HG02763 (cell line): ENCODE data around the gene YIPF6.
"Not testable (repeated sequence)": the region's sequence is repeated elsewhere in the genome, so short reads cannot be mapped to it uniquely, and the experiment has no call there.

Source experiments
- ATAC-seq: cut with Tn5 transposase; IDR thresholded peaks from one replicate; pipeline ENCODE4 v1.9.1; 2021; ENCODE audit warnings: mild to moderate bottlenecking, moderate library complexity; ENCODE audit not compliant: unreplicated experiment

Gene YIPF6

GRCh38 chrX:68503836-68504636, 5.2 kb downstream of the YIPF6 start:
- ATAC-seq = peak; percentile 62

DNA sequence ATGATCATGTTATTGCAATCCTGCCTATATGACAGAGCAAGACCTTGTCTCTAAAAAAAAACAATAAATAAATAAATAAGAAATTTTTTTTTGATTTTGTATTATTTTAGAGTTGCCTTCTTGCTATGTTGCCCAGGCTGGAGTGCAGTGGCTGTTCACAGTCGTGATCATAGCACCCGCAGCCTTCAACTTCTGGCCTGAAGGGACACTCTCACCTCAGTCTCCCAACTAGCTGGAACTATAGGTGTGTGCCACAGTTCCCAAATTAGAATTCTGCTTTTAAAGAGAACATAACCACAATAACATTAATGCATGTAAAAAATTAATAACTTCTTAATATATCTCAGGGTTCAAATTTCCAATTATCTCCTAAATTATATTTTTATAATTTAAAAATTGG, 7.8 kb downstream of the YIPF6 start:
- no peak for ATAC-seq

GRCh38 chrX:68508799-68509198, 9.9 kb downstream of the YIPF6 start:
- ATAC-seq = no peak

DNA sequence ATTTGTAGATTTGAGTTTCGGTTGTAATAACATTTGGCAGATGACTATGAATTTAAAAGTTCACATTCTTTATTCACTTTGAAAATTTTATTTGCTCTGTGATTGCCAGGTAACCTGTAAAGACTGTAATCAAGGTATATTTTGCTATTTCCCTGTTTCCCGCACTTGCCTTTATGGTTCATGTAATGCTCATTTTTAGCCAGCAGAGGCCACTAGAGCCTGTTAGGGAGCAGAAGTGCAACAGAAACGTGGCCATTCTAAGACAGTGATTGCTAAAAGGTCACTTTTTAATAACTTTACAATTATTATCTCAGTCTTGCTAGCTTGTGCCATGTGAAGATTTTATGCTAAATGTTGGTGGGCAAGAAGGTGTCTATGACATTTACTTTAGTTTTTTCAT, 12.4 kb downstream of the YIPF6 start:
- ATAC-seq = peak; percentile 80

GRCh38 chrX:68524680-68525079, 25.8 kb downstream of the YIPF6 start:
- not testable (repeated sequence) for ATAC-seq

DNA sequence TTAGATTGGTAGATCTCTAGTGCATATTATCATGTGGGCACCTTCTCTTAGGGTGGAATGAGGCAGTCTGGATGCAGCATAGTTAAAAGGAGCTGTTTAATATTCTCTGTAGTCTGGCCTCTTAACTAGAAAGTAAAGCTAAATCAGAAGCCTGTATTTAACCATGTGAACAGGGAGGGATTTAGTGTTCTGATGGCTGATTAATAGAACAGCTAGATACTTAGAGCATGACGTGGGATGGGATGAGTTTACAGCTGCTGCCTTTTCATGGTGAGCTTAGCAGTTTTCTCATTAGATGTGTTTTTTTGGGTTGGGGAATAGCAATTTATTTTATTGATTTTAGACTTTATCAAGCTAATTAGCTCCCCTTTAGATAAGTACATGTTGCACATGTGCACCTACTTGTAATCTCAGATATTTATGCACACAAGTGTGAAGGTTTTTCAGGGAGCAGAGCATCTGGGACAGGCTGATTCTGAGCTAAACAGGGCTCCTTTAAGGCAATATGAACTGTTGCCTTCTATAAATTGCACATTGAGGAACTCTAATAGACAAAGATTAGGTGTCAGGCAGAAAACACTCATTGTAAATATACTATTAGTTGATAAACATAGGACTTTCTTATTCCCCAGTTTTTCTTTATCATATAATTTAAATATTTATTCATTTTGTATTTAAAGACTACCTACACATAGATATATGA, 34.1 kb downstream of the YIPF6 start:
- ATAC-seq = no peak

GRCh38 chrX:68533656-68534055, 34.8 kb downstream of the YIPF6 start:
- ATAC-seq = no peak

DNA sequence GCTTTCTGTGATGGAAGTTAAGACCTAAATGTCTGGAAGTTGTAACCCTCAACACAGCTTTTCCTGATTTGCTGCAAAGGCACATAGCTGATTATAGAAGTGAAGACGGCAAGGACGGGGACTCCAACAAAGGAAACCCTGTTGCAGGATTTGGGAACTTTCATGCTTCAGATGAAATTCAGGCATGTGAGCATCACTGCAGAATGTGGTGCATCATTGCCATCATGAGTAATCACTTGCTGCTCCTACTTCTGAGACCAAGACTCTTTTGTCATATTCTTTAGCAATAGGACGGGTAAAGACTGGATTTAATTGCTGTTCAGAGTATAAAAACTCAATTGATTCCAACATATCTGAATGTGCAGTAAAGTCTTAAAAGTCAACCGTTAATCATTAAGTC, 35.8 kb downstream of the YIPF6 start:
- ATAC-seq = no peak

DNA sequence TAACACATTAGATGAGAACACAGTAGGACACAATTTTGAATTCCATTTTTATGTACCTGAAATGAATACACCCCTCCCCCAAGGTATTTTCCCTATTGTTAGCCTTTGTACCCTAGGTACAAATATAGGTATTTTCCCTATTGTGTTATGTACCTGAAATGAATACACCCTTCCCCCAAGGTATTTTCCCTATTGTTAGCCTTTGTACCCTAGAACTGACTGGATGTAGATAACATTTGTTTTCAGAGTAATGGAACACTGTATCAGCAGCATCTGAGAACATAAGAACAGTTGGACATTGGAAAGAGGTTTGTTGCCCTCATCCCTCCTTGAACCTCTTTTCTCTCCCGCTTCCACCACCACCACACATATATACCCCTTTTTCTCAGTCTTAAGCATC, 37.6 kb downstream of the YIPF6 start:
- no peak for ATAC-seq

DNA sequence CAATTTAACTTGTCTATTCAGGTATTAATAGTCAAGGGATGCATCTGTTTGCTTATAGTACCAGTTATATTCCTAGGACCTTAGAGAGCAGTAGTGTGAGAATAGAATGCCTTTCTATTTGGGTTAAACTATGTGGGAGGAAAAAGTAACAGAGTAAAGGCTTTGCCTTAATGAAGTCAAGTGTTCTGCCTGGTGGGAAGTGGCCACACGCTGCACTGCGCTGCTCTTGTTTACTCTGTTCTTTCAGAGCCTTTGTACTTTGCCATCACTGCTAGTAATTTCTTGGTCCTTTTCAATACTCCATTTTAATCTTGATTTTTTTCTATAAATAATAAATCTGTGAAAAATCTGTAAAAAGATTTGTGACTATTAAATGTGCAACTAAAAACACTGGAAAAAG, 38.0 kb downstream of the YIPF6 start:
- no peak for ATAC-seq

DNA sequence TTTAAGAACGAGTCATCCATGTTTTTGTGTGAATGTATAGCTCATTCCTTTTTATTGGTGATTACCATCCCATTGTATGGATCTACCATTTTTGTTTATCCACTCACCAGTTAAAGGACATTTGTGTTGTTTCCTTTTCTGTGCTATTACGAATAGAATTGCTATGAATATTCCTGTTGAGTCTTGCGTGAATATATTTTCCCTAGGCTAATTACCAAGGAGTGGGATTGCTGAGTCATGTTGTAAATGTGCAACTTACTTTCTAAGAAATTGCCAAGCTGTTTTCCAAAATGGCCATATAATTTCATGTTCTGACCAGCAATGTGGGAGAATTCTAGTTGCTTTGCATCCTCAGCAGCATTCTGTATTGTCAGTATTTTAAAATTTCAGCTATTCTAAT, 51.3 kb downstream of the YIPF6 start:
- no peak for ATAC-seq

DNA sequence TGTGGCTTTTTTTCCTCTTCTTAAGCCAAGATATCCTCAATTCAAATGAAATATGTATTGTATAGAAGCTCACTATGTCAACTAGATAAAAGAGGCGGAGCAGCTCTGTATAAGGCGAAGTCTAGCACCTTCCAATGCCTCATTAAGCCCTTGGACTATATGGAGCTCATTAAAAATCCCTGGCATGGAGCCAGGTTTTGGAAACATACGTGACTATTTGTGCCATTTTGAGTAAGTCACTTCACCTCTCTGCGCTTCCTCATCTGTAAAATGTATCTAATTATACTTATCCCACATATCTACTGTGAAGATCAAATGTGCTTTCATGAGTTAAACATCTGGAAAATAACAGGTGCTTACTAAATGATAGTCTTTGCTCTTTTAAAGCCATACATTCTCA, 57.2 kb downstream of the YIPF6 start:
- ATAC-seq = no peak

GRCh38 chrX:68557126-68557525, 58.3 kb downstream of the YIPF6 start:
- not testable (repeated sequence) for ATAC-seq

DNA sequence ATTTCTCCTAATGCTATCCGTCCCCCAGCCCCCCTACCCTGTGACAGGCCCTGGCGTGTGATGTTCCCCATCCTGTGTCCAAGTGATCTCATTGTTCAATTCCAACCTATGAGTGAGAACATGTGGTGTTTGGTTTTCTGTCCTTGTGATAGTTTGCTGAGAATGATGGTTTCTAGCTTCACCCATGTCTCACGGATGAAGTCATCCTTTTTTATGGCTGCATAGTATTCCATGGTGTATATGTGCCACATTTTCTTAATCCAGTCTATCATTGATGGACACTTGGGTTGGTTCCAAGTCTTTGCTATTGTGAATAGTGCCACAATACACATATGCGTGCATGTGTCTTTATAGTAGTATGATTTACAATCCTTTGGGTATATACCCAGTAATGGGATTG, 61.1 kb downstream of the YIPF6 start:
- ATAC-seq = not testable (repeated sequence)

DNA sequence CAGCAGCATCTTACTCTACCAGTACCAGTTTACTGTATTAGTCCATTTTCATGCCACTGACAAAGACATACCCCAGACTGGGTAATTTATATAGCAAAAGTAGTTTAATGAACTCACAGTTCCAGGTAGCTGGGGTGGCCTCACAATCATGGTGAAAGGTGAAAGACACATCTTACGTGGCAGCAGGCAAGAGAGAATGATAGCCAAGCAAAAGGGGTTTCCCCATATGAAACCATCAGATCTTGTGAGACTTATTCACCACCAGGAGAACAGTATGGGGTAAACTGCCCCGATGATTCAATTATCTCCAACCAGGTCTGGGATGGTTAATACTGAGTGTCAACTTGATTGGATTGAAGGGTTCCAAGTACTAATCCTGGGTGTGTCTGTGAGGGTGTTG, 69.3 kb downstream of the YIPF6 start:
- no peak for ATAC-seq

GRCh38 chrX:68570598-68570997, 71.7 kb downstream of the YIPF6 start:
- ATAC-seq = no peak

GRCh38 chrX:68571292-68571609, 72.4 kb downstream of the YIPF6 start:
- no peak for ATAC-seq

DNA sequence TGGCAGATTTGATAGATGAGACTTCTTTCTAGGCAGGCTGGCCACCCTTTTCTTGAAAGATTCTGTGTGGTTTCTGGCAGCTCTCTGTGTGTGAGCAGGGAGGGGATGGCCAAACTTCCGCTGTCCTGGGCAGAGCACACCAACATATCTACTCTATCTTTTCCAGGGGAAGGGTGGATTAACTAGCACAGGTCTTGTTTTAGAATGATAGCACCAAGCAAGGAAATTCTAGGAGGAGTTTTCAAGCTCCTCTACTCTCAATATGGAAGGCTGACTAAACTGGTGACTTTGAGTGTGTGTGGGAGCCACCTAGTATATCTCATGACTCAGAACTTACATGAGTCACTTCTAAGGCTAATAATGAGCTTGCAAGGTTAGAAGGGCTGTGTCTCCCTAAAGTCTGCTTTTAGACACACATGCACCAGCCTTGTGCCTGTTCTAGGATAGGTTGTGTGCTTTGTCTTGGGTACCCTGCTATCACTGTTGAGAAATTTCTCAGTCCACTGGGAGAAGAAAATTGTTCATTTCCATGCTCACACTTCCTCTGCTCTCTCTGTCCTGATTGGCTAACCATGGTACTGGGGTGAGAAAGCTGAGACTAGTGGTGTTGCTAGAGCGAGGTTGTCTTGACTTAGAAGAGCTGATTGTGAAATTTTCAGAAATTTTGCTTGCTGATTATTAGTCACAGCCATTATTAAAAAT, 72.9 kb downstream of the YIPF6 start:
- ATAC-seq = peak; percentile 89

GRCh38 chrX:68574240-68574639, 75.4 kb downstream of the YIPF6 start:
- no peak for ATAC-seq

GRCh38 chrX:68579810-68580209, 81.0 kb downstream of the YIPF6 start:
- no peak for ATAC-seq

GRCh38 chrX:68584221-68584620, 85.4 kb downstream of the YIPF6 start:
- no peak for ATAC-seq
